Type B pancreatic cell (in vitro differentiated cells): Measurements from ENCODE around the gene NRSN2. TPM values are rescaled to one million over a fixed set of nuclear protein-coding genes. Genes with fewer than 3 reads are reported as not detected.

Source experiments
- DNase-seq: peaks from one replicate; pipeline ENCODE4 v3.0.0; 2021; ENCODE audit warnings: mixed read lengths; ENCODE audit not compliant: unreplicated experiment; ENCODE audit errors: extremely low spot score
- H3K27ac Mint-ChIP-seq: 2 replicates; pipeline ENCODE4 v1.8.0; 2021; ENCODE audit warnings: mild to moderate bottlenecking, mixed read lengths
- H3K27me3 Mint-ChIP-seq: 2 replicates; pipeline ENCODE4 v1.8.0; 2021; ENCODE audit warnings: mixed read lengths
- H3K36me3 Mint-ChIP-seq: 2 replicates; pipeline ENCODE4 v1.8.0; 2021; ENCODE audit warnings: mixed read lengths
- H3K4me1 Mint-ChIP-seq: one replicate; pipeline ENCODE4 v1.8.0; 2021; ENCODE audit warnings: mixed read lengths; ENCODE audit not compliant: unreplicated experiment
- H3K4me3 Mint-ChIP-seq: 2 replicates; pipeline ENCODE4 v1.8.0; 2021; ENCODE audit warnings: mild to moderate bottlenecking, mixed read lengths
- H3K9me3 Mint-ChIP-seq: 2 replicates; pipeline ENCODE4 v1.8.0; 2021; ENCODE audit warnings: mixed read lengths
- CTCF ChIP-seq: fragments of 200-600 bp; sonication (generic); conservative IDR thresholded peaks from 2 replicates; pipeline ENCODE4 v1.5.0; 2021; ENCODE audit warnings: antibody characterized with exemption, mild to moderate bottlenecking
- total RNA-seq: library from RNA; stranded (reverse); gene quantifications from 2 replicates; pipeline ENCODE4 v1.2.1, GENCODE V29; 2021; ENCODE audit warnings: low replicate concordance

Gene NRSN2
- total RNA-seq, 1 donor from 2014 or later: 43.0 TPM

- no peaks in the 10 kb centered on the region for H3K9me3 Mint-ChIP-seq
- H3K27me3 Mint-ChIP-seq: no peaks in the 10 kb centered on the region
- H3K36me3 Mint-ChIP-seq: peaks cover 17% of the 10 kb centered on the region
- peak overlapping the region; percentile 96 for H3K4me3 Mint-ChIP-seq
- peaks cover 16% of the 10 kb centered on the region for H3K4me1 Mint-ChIP-seq
- peak overlapping the region; percentile 93 for H3K27ac Mint-ChIP-seq
- TF ChIP-seq CTCF: no peak
- no peak for DNase-seq
Observed at GRCh38 chr20:346033-346639, 775 bp upstream of the NRSN2 start.

- no peak for DNase-seq
- peak overlapping the region; percentile 96 for H3K4me3 Mint-ChIP-seq
- H3K27me3 Mint-ChIP-seq: no peaks in the 10 kb centered on the region
- H3K9me3 Mint-ChIP-seq: no peaks in the 10 kb centered on the region
- peaks cover 16% of the 10 kb centered on the region for H3K4me1 Mint-ChIP-seq
- peaks cover 13% of the 10 kb centered on the region for H3K36me3 Mint-ChIP-seq
- peak overlapping the region; percentile 96 for H3K27ac Mint-ChIP-seq
- TF ChIP-seq CTCF: no peak
Observed at GRCh38 chr20:347317-347639, 367 bp downstream of the NRSN2 start.

- H3K4me3 Mint-ChIP-seq: peak overlapping the region; percentile 96
- H3K9me3 Mint-ChIP-seq: no peaks in the 10 kb centered on the region
- H3K36me3 Mint-ChIP-seq: peaks cover 13% of the 10 kb centered on the region
- peak; percentile 97 for DNase-seq
- H3K27me3 Mint-ChIP-seq: no peaks in the 10 kb centered on the region
- H3K4me1 Mint-ChIP-seq: peaks cover 16% of the 10 kb centered on the region
- H3K27ac Mint-ChIP-seq: peak overlapping the region; percentile 96
- no peak for TF ChIP-seq CTCF
Observed at GRCh38 chr20:347640-348484, 951 bp downstream of the NRSN2 start.

- H3K4me3 Mint-ChIP-seq: no peak overlapping the region
- no peak for TF ChIP-seq CTCF
- H3K36me3 Mint-ChIP-seq: peaks cover 13% of the 10 kb centered on the region
- peaks cover 16% of the 10 kb centered on the region for H3K4me1 Mint-ChIP-seq
- peak overlapping the region; percentile 96 for H3K27ac Mint-ChIP-seq
- H3K27me3 Mint-ChIP-seq: no peaks in the 10 kb centered on the region
- H3K9me3 Mint-ChIP-seq: no peaks in the 10 kb centered on the region
- no peak for DNase-seq
Observed at GRCh38 chr20:348972-349841, 2.3 kb downstream of the NRSN2 start.

- H3K27me3 Mint-ChIP-seq: no peaks in the 10 kb centered on the region
- H3K4me1 Mint-ChIP-seq: peaks cover 8% of the 10 kb centered on the region
- H3K9me3 Mint-ChIP-seq: no peaks in the 10 kb centered on the region
- no peak for TF ChIP-seq CTCF
- no peak overlapping the region for H3K4me3 Mint-ChIP-seq
- no peak overlapping the region for H3K27ac Mint-ChIP-seq
- no peak for DNase-seq
- peaks cover 8% of the 10 kb centered on the region for H3K36me3 Mint-ChIP-seq
Observed at GRCh38 chr20:353166-353565, 6.3 kb downstream of the NRSN2 start.
